HG03439 (cell line): ENCODE data around the gene MDFIC2.
A peak's percentile ranks its signal among the peaks of the same experiment; 100 is the strongest.
"Not testable (repeated sequence)": the region's sequence is repeated elsewhere in the genome, so short reads cannot be mapped to it uniquely, and the experiment has no call there.

Experiments used
- ATAC-seq: cut with Tn5 transposase; IDR thresholded peaks from one replicate; pipeline ENCODE4 v1.9.1; 2021; ENCODE audit warnings: mild to moderate bottlenecking, moderate library complexity; ENCODE audit not compliant: unreplicated experiment

Gene MDFIC2

GRCh38 chr3:70312336-70312735 lies at the start of gene MDFIC2:
MDFIC2 (minus strand) TSS chr3:70312638; CDS start chr3:70311973, 665 bp downstream.
- no peak for ATAC-seq

- ATAC-seq, result peak; percentile 90
Observed at GRCh38 chr3:70360979-70361760, 48.7 kb upstream of the MDFIC2 start.

GRCh38 chr3:70359711-70360110 lies 47.3 kb upstream of the MDFIC2 start:
- ATAC-seq, result no peak

- ATAC-seq, result no peak
Observed at GRCh38 chr3:70358978-70359580, 46.6 kb upstream of the MDFIC2 start.

GRCh38 chr3:70352215-70352614 lies 39.8 kb upstream of the MDFIC2 start:
- no peak for ATAC-seq

GRCh38 chr3:70342149-70342548 lies 29.7 kb upstream of the MDFIC2 start:
- no peak for ATAC-seq

GRCh38 chr3:70336885-70337284 lies 24.4 kb upstream of the MDFIC2 start:
- ATAC-seq, result not testable (repeated sequence)

- ATAC-seq, result no peak
Observed at GRCh38 chr3:70333080-70333479, 20.6 kb upstream of the MDFIC2 start.

- ATAC-seq, result no peak
Observed at GRCh38 chr3:70315021-70315420, 2.6 kb upstream of the MDFIC2 start.

- no peak for ATAC-seq
Observed at GRCh38 chr3:70310809-70311208, 1.6 kb downstream of the MDFIC2 start.

- ATAC-seq, result no peak
Observed at GRCh38 chr3:70309591-70309990, 2.8 kb downstream of the MDFIC2 start.

- no peak for ATAC-seq
Observed at GRCh38 chr3:70308760-70309159, 3.7 kb downstream of the MDFIC2 start.

GRCh38 chr3:70306736-70307135 lies 5.7 kb downstream of the MDFIC2 start:
- no peak for ATAC-seq

- ATAC-seq, result no peak
Observed at GRCh38 chr3:70298385-70298784, 14.1 kb downstream of the MDFIC2 start.

- no peak for ATAC-seq
Observed at GRCh38 chr3:70291097-70291482, 21.3 kb downstream of the MDFIC2 start.

- not testable (repeated sequence) for ATAC-seq
Observed at GRCh38 chr3:70290431-70291096, 21.9 kb downstream of the MDFIC2 start.

GRCh38 chr3:70281663-70282062 lies 30.8 kb downstream of the MDFIC2 start:
- ATAC-seq, result no peak

GRCh38 chr3:70277304-70277703 lies 35.1 kb downstream of the MDFIC2 start:
- ATAC-seq, result no peak

GRCh38 chr3:70276901-70277300 lies 35.5 kb downstream of the MDFIC2 start:
- no peak for ATAC-seq

GRCh38 chr3:70273492-70273891 lies 38.9 kb downstream of the MDFIC2 start:
- no peak for ATAC-seq

GRCh38 chr3:70272798-70273197 lies 39.6 kb downstream of the MDFIC2 start:
- no peak for ATAC-seq
